ENCODE data around the gene GPR180. TPM values are rescaled to one million over a fixed set of nuclear protein-coding genes. Genes with fewer than 3 reads are reported as not detected.

GPR180 gene
- total RNA-seq, 4 donors from 2014 or later, result 0.37 to 4.9 (median 2.3) TPM

DNA sequence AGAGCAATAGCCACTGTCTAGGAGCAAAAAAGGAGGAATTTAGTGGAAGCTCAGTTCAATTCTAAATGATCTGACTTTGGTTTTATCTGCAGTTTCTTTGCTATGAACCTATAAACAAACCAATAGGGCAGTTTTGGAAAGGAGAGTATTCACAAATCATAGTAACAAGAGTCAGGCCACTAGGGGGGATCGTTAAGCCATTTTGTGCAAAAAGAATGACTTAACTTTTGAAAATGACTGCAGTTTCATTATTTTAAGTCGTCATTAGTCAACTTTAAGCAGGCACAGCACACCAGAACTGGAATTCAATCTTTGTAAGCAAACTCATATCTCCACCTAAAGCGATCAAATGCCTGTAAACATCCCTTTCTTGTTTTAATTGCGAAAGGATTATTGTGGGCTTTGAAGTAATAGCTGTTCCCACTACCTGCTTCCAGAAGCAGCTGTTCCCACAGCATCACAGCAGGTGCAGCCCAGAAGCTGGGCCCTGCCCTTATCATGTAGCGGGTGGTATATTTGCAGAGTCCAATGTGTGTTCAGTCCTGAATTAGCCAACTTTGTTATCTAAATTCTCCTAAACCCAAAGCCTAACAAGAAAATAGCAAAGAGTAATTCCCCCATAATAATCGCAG lies 59.2 kb downstream of the GPR180 start:
- peaks cover 35% of the 10 kb centered on the region for H3K27me3 ChIP-seq
- H3K4me1 ChIP-seq, result peaks cover 0 to 14% (median 0%) of the 10 kb centered on the region in 4 donors
- intact Hi-C loops (cut with DNase I; ENCODE audit: low total_unique reads), result no loop called here
- H3K36me3 ChIP-seq, result no peaks in the 10 kb centered on the region
- 41 to 42% methylated on average over 5 to 6 of the region's 6 CpGs for WGBS, 2 donors (ENCODE audit: low coverage in 1 of 2)
- in situ Hi-C loops (cut with MboI; ENCODE audit: low pct_ligation_motif_present in 1 of 4, low pct_unique_long_range_greater_than_20kb in 1 of 4, low sequenced_read_pairs in 3 of 4), result no loop called here
- H3K9me3 ChIP-seq, result no peaks in the 10 kb centered on the region
- DNase-seq, result no peak
- no peak overlapping the region for H3K27ac ChIP-seq
- H3K4me3 ChIP-seq, result no peak overlapping the region
- TF ChIP-seq EP300 (IDR thresholded peaks at IDR 0.05; ENCODE audit: low read depth) (no peak), POLR2AphosphoS5 (IDR thresholded peaks at IDR 0.05) (no peak), POLR2A (IDR thresholded peaks at IDR 0.05) (no peak)
- TF ChIP-seq, protein P1, sequence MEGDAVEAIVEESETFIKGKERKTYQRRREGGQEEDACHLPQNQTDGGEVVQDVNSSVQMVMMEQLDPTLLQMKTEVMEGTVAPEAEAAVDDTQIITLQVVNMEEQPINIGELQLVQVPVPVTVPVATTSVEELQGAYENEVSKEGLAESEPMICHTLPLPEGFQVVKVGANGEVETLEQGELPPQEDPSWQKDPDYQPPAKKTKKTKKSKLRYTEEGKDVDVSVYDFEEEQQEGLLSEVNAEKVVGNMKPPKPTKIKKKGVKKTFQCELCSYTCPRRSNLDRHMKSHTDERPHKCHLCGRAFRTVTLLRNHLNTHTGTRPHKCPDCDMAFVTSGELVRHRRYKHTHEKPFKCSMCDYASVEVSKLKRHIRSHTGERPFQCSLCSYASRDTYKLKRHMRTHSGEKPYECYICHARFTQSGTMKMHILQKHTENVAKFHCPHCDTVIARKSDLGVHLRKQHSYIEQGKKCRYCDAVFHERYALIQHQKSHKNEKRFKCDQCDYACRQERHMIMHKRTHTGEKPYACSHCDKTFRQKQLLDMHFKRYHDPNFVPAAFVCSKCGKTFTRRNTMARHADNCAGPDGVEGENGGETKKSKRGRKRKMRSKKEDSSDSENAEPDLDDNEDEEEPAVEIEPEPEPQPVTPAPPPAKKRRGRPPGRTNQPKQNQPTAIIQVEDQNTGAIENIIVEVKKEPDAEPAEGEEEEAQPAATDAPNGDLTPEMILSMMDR (IDR thresholded peaks at IDR 0.05), result no peak

DNA sequence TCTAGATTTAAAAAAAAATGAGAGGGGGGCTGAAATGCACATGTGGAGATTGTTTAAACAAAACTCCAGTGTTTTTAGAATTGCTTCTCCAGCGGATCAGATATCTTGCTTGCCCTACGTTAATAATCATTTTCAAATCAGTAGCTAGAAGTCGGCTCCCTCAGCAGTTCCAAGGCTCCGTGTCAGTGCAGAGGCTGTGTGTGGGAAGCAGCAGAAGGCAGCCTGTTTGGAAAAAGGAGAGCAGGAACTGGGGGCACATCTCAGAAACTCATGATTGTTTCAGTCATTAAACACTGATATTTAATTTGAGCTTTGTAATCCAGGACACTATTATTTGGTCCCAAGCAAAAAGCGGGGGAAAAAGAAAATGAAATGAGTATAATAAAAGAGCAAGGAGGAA lies 59.7 kb downstream of the GPR180 start:
- no peak overlapping the region for H3K4me3 ChIP-seq
- peaks cover 0 to 14% (median 0%) of the 10 kb centered on the region in 4 donors for H3K4me1 ChIP-seq
- H3K27ac ChIP-seq, result no peak overlapping the region
- WGBS, 2 donors (ENCODE audit: low coverage in 1 of 2), result 28 to 56% methylated on average over 3 to 5 of the region's 5 CpGs
- DNase-seq, result no peak
- peaks cover 38% of the 10 kb centered on the region for H3K27me3 ChIP-seq
- H3K9me3 ChIP-seq, result no peaks in the 10 kb centered on the region
- in situ Hi-C loops (cut with MboI; ENCODE audit: low pct_ligation_motif_present in 1 of 4, low pct_unique_long_range_greater_than_20kb in 1 of 4, low sequenced_read_pairs in 3 of 4) (no loop called here), intact Hi-C loops (cut with DNase I; ENCODE audit: low total_unique reads) (no loop called here)
- no peaks in the 10 kb centered on the region for H3K36me3 ChIP-seq
- TF ChIP-seq POLR2A (IDR thresholded peaks at IDR 0.05), result no peak
- no peak for TF ChIP-seq EP300 (IDR thresholded peaks at IDR 0.05; ENCODE audit: low read depth)
- TF ChIP-seq POLR2AphosphoS5 (IDR thresholded peaks at IDR 0.05), result no peak
- TF ChIP-seq, protein P1 (IDR thresholded peaks at IDR 0.05), result no peak

DNA sequence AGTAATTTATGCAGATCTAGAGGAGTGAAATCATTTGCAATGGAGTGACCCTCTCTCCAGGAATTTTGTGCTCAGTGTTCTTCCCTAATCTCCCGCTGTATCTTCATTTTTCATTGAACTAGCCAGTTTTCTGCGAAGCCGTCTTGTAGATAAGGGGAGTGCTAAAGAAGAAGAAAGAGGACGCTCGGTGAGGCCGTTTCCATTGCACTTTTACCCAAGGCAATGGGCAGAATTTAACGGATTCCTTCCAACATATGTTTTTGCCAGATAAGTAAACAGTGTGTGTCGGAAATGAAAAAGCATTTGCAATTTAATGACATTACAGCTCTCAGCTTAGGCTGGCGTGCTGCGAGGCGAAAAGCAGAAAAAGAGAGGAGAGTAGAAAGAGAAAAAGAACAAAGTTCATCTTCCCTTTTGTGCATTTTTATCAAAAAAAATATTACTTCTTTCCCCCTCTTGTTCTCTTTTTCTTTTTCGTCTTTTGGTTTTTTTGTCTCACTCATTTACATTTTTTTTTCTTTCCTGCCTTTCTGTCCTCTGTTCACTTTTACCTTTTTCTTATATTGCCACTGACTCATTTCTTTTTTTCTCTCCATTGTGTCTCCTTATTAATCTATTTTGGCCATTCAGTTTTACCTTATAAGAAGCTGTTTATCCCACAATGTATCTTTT lies 60.8 kb downstream of the GPR180 start:
- DNase-seq, result no peak
- in situ Hi-C loops (cut with MboI; ENCODE audit: low pct_ligation_motif_present in 1 of 4, low pct_unique_long_range_greater_than_20kb in 1 of 4, low sequenced_read_pairs in 3 of 4) (no loop called here), intact Hi-C loops (cut with DNase I; ENCODE audit: low total_unique reads) (no loop called here)
- Histone ChIP-seq H3K4me1 (peaks cover 0 to 14% (median 0%) of the 10 kb centered on the region in 4 donors), H3K9me3 (no peaks in the 10 kb centered on the region), H3K27ac (no peak overlapping the region), H3K4me3 (no peak overlapping the region), H3K27me3 (peaks cover 38% of the 10 kb centered on the region), H3K36me3 (no peaks in the 10 kb centered on the region)
- 23 to 29% methylated on average over 12 of the region's 12 CpGs for WGBS, 2 donors (ENCODE audit: low coverage in 1 of 2)
- TF ChIP-seq POLR2AphosphoS5 (IDR thresholded peaks at IDR 0.05) (no peak), EP300 (IDR thresholded peaks at IDR 0.05; ENCODE audit: low read depth) (no peak), POLR2A (IDR thresholded peaks at IDR 0.05) (no peak)
- TF ChIP-seq, protein P1 (IDR thresholded peaks at IDR 0.05), result no peak

DNA sequence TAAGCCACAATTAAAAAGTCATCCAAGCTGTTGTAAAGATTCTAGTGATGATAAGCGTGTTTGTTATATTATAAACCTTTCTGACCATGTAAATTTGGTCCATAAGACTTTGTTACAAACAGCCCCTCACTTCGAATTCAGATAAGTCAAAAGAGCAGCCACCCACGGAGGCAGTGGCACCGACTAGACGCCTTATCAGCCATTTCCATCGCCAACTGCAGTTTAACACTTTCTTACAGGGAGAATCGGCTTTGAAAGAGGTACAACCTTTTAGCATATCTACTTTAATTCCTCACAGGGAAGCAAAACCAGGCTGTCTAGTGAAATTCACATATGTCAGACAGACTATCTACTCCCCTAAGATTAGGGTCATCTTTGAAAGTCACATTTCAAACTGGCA lies 63.2 kb downstream of the GPR180 start:
- DNase-seq, result no peak
- no peak for TF ChIP-seq POLR2A (IDR thresholded peaks at IDR 0.05)
- no peak for TF ChIP-seq EP300 (IDR thresholded peaks at IDR 0.05; ENCODE audit: low read depth)
- TF ChIP-seq, protein P1 (IDR thresholded peaks at IDR 0.05), result no peak
- no peak for TF ChIP-seq POLR2AphosphoS5 (IDR thresholded peaks at IDR 0.05)
- H3K4me1 ChIP-seq, result peaks cover 0 to 14% (median 0%) of the 10 kb centered on the region in 4 donors
- H3K27me3 ChIP-seq, result peaks cover 38% of the 10 kb centered on the region
- WGBS, 2 donors (ENCODE audit: low coverage in 1 of 2), result 68 to 78% methylated on average over 7 of the region's 7 CpGs
- no peak overlapping the region for H3K4me3 ChIP-seq
- H3K36me3 ChIP-seq, result no peaks in the 10 kb centered on the region
- intact Hi-C loops (cut with DNase I; ENCODE audit: low total_unique reads) (no loop called here), in situ Hi-C loops (cut with MboI; ENCODE audit: low pct_ligation_motif_present in 1 of 4, low pct_unique_long_range_greater_than_20kb in 1 of 4, low sequenced_read_pairs in 3 of 4) (no loop called here)
- H3K9me3 ChIP-seq, result no peaks in the 10 kb centered on the region
- no peak overlapping the region for H3K27ac ChIP-seq

Measured in transverse colon (tissue), 4 donors.